ENCODE measurements around the gene F3.

The F3 gene

DNA sequence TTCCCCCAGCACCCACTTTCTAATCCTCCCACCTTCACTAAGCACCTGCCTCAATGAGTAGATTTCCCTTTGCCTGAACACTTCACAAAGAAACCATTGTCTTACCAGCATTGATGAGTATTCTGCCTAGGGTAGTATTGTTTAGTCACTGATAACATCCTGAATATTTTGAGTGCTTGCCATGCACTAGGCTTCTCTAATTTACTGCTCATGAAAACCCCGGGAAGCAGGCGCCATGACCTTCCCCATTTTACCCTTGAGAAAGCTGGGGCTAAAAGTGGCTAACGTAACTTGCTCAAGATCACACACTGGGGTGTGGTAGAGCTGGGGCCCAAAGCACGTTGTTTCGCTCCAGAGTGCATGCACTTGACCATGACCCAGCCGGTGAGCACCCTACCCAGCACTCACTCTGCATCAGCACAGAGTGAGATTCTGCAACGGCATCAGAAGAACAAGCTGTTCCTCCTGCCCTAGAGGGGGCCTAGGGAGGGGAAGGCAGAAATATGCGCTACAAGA is 10.6 kb upstream of the F3 start:
- no peak for DNase-seq (ENCODE audit: low read depth, low spot score)

DNA sequence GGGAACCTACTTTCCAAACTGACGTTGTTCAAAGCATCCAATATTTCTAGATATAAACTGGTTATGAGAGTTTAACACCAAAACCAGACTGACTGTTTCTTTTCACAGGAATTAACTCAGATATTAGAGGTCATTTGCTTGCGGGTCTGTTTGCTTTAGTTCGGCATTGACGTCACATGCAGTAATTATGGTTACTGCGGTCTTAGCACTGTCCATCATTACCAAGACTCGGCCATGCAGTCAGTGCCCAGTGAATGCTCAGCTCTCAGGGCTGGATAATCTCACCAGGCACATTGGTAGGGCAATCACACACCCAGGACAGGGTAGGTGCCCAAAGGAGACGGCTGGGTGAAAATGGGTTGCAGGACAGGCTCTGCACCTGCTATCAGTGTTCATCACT is 9.9 kb upstream of the F3 start:
- DNase-seq (ENCODE audit: low read depth, low spot score): no peak

DNA sequence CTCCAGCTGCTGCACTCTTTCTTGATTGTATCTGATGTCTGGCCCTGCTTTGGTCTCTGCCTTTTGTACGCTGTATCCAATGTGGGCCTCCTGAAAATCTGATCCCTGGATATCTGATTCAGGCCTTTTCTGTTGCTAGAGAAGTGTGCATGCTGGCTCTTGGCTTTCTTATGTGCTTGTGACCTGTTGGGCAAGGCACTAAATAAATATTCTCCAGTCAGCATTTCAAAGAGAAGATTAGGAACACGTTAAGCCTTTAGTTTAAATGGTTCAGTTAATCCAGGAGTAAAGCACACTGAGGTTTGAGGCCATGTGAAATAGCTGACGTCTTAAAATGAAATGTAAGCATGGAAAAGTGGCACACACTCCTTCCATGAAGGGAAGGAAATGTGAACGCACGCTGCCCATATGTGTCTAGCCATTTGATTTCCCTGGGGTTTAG is 9.3 kb upstream of the F3 start:
- no peak for DNase-seq (ENCODE audit: low read depth, low spot score)

DNA sequence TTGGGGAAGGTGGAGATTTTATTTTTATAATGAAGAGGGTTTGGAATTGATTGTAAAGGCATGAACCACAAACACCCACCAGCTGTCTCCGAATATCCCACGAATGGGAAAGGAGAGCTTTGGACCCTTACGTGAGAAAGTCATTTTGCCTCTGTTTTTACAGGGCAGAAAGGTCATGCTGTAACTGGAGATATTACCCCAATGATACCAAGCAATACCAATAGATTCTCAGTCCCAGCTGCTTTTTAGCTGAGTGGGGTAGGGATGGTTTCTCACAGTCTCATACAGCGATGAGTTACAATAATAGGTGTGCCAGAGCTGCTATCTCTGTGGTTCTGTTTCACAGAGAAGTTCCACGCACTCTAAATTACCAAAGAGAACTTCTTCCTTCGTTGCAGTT is 8.8 kb upstream of the F3 start:
- no peak for DNase-seq (ENCODE audit: low read depth, low spot score)

DNA sequence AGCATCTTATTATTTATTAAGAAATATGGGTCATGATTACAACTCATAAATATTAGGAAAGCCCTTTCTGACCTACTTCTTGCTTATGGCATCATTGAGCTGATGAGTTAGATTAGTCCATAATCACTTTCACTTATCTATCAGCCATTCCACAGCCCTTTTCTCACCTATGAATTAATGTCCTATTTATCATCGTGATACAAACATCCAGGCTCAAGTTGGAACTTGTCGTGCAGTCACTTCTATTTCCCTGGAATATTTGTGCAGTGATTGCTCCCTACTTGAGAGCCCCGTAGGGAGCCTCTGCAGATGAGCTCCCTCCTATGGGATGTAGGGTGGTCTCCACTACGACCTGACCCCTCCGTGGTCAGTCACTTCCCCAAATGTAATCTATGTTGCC is 8.1 kb upstream of the F3 start:
- no peak for DNase-seq (ENCODE audit: low read depth, low spot score)

DNA sequence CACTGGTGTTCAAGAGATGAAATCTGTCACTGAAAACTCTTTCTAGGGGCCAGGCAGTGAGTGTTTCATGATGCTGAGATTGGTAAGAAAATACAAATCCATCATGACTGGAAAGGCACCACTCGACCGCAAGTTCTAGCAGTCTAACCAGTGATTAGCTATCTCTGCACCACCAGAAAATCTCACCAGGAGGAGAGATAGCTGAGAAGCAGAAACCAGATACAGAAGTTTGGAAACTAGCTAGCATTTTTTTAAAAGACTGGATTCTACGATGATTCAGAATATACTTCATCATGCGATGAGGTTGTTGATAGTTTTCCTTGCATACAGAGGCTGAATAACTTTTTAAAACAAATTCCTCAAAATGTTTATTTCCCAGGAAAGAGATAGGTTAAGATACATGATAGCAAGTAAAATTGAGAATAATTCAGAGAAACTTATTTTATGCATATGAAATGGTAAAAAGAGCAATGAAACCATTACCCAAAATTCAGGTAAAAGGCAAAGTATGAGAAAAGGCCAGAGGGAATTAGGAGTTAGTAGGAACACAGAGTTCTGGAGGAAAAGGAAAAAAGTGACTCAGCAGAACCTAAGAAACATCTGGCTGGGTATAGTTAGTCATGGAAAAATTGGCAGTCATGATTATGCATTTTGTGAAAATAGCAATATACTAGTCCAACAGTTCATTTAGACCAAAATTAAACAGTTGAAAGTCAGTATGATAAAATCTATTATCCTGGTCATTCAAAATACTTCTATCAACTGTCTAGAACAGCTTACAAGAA is 3.3 kb upstream of the F3 start:
- DNase-seq (ENCODE audit: low read depth, low spot score): no peak

DNA sequence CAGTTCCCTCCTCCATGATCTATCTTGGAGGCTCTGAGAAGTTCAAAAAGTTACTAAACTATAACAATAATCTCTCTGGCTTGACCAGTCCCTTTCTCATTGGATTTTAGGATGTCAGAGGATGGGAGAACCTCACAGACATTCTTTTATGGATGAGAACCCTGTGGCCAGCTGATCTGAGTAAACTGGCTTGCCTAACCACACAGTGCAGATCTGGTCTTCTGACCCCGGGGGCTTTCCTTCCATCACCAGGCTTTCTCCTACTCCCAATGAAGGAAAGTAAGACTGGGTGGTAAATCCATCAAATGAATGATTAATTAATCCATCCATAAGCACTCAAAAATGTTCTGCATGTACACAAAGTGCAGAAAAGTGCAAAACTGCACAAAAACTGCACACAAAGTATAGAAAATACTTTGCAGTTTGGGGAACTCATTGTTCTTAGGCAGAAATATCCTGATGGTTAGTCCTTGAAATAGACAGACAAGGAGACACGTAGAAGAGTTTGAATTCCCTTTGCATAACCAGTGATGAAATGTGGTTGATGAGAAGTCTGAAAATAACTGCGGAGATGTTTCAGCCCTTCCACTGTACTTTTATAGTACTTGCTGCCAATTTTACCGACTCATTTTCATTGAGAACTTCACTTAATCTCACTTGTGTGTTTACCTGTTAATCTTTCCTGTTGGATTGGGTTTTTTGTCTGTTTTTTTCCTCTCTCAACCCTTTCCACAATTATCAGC is 2.5 kb upstream of the F3 start:
- DNase-seq (ENCODE audit: low read depth, low spot score): no peak

DNA sequence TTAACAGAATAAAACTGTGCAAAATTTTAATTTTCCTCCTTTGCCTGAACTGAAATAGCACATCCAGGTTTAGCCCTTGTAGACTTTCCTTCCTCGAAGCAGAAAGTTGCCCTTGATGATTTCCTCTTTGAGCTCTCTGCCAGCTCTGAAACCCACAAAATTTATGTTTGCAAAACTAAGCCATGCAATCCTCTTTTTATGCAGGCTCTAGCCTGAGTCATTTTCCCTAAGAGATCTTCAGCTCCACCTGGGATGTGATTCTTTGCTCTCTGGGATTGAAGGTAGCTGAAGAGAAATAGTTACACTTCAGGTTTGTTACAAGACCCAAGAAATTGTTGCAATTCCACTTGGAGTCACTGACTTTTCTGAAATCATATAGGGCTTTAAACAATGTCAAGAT is 1.4 kb upstream of the F3 start:
- DNase-seq (ENCODE audit: low read depth, low spot score): no peak

DNA sequence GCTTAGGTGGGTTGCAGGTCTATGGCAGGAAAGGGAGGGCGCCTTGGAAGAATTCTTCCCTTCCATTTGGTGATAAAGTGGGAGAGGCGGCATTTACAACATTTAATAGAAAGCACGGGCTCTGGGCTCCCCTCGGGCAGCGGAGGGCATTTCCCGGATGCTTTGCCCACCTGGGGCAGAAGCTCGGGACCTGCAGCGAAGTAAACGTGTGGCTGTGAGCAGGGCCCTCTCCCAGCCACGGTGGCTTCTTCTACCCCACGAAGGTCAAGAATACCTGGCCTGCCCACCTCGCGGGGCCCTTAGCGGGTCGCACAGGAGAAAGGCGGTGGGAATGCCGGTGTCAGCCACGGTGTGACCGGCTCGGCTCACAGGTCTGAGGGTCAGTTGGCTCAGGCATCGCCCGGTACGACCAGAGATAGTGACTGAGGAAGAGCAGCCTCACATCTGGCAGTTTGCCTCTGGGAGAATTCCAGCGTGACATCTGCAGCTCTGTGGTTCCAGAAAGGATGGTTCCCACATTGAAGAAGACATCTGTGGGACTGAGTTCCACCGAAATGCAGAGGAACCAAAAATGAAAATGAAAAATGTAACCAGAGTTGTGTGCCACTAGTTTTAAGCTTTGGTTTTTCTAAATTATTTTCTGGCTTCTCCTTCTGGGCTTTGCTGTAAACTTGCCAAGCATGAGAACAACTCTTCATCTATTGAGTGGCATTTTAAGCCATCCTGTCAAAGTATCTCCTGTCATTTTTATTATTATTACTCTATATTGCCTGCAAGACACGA is 720 bp upstream of the F3 start:
- no peak for DNase-seq (ENCODE audit: low read depth, low spot score)

DNA sequence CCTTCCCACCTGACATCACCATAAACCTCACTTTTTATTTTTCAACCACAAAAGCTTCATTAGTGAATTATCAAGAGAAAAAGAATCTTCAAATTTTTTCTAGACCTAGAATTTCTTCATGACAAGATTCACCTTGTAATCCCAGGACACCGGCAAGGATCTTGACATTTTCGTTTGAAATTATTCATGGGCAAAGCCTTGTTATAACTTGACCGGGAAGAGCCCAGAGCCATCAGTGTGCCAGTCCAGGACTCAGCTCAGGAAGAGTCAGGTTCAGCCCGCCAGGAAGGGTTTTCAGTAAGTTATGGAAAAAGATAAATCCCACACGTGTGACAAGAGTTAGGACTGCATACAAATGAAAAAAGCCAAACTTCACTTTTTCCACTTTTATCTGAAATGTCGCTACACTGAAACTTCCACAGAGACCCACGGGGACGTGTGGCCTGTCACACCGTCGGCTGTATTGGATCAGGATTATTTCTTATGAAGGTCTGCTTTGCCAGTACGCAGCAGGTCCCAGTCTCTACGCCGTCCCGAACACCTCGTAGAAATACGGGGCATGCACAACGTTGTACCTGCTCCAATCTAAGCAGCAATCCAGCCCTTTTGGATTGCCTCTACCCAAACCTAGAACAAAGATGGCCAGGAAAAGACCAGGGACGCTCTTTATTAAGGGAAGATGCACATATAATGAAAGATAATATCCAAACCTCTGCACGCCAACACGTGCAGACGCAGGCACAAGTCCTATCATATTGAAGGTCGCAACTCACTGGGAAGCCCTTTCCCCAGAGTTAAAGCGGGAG is 916 bp downstream of the F3 start:
- DNase-seq (ENCODE audit: low read depth, low spot score): no peak

DNA sequence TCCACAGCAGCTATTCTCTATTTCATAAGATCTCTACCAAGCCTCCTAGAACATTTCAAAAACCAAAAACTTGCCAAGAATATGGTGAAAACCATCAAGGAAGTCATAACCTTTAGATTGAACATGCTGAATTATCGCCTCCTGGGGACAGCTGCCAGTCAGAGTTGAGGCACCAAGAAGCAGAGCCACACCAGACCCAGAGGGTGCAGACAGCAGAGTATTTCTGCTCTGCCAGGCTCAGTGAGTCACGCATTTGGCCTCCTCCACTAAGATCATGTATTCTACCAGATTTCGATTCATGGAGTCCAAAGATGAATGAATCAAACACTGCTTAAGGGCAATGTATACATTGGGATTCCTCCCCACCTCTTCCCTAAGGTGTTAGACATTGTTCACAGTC is 2.1 kb downstream of the F3 start:
- no peak for DNase-seq (ENCODE audit: low read depth, low spot score)

DNA sequence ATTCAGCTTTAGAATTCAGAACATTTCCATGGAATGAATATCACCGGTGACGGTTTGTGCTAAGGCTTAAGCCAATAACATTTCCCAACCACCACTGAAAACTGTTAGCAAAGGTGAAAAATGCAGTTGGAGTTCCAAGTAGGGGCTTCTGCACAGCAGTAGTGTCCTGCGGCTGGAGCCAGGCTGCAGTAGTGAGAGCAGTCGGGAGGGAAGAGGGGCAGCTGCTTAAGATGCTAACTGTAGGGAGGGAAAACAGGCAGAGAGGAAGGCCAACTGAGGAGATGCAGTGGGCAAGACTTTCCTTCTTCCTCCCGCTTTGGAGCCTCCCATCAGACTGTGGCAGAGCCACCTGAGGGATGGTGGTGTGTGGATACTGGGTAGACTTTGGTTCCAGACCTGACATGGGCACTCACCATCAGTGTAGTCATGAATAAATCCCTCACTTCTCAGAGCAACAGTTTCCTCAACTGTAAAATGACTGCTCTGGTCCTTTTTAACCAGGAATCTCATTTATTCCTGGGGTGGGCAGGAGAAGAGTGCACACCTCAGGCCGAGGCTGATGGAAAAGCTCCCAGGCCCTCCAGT is 3.2 kb downstream of the F3 start:
- no peak for DNase-seq (ENCODE audit: low read depth, low spot score)

DNA sequence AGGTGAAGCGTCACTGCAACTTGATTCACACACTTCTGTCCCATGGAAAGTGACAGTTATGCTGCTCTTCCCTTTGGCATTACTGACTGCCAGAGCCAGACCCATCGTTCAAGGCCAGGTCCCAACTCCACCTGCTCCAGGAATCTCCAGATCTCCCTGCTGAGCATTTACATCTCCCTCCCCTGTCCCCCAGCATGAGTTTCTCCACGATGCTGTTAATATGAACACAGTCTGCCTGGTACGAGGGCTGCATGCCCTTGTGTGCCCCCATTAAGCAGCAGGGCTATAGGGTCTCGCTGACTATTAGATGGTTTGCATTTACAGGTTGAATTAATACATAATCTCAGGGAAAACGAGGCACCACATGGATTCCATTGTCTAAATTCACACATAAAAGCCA is 4.3 kb downstream of the F3 start:
- no peak for DNase-seq (ENCODE audit: low read depth, low spot score)

DNA sequence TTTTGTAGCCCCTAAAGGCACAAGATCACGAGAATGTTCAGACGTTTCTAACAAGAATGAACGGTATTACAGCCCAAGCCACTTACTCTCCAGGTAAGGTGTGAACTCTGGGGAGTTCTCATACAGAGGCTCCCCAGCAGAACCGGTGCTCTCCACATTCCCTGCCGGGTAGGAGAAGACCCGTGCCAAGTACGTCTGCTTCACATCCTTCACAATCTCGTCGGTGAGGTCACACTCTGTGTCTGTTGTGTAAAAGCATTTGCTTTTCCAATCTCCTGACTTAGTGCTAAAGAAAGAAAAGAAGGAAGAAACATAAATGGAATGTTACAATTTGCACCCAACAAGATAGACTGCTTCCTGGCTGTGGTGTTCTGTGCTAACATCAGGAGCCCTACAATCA is 5.7 kb downstream of the F3 start:
- DNase-seq (ENCODE audit: low read depth, low spot score): no peak

DNA sequence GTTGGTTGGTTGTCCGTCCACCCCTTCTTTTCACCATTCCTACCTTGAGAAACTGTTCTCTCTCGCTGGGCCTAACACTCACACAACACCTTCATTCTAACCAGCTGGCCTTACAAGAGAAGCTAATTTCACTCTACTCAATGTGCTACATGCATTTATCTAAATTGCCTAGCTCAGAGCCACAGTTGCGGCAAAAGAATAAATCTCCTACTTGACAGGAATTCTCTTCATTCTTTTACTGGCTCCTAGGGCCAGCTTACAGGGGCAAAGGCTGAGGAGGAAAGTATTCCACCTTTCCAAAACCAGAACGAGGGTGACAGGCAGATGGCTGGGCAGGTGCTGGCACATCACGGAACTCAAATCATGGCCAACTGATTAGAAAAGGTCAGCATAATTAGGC is 6.5 kb downstream of the F3 start:
- DNase-seq (ENCODE audit: low read depth, low spot score): no peak

DNA sequence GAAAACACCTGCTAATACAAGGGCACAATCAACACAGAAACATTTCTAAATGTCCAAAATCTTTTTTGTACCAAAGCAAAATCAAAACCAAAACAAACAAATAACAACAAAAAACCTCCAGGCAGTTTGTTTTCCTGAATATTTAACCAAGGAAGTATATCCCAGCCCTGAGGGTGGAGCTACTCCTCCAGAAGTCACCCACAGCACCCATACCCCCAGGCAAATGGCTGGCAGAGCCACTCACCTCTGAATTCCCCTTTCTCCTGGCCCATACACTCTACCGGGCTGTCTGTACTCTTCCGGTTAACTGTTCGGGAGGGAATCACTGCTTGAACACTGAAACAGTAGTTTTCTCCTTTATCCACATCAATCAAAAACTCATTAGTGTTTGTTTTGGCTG is 9.5 kb downstream of the F3 start:
- DNase-seq (ENCODE audit: low read depth, low spot score): no peak

DNA sequence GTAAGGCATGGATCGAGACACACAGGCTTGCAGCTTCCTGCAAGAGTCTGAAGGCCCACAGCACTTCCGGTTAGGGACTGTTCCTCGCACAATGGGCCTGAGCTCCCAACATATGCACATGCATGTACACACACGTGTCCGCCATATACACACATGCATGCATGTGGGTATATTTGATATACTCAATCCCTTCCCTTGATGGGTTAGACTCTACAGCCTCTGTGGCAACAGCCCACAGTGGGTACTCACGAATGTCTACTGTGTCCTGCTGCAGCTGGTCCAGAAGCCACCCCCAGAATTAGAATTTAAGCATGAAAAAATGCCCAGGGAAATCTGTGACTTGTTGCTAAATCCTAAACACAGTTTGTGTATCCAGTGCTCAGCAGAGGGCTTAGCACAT is 9.9 kb downstream of the F3 start:
- DNase-seq (ENCODE audit: low read depth, low spot score): no peak

DNA sequence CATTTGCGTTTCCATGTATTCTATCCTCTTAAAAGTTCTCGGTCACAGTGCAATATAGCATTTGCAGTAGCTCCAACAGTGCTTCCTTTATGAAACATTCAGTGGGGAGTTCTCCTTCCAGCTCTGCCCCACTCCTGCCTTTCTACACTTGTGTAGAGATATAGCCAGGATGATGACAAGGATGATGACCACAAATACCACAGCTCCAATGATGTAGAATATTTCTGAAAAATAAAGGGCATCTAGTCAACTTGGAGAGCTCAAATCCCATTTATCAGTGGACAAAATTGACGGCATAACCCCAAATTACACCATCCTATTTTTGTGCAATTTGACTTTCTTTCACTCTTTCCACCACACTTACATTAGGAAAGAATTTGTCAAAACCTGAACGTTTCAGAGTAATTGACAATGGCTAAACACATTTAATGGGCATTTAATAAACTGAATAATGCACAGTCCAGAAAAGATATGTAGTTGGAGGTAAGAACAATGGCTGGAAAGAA is 11.1 kb downstream of the F3 start:
- no peak for DNase-seq (ENCODE audit: low read depth, low spot score)

DNA sequence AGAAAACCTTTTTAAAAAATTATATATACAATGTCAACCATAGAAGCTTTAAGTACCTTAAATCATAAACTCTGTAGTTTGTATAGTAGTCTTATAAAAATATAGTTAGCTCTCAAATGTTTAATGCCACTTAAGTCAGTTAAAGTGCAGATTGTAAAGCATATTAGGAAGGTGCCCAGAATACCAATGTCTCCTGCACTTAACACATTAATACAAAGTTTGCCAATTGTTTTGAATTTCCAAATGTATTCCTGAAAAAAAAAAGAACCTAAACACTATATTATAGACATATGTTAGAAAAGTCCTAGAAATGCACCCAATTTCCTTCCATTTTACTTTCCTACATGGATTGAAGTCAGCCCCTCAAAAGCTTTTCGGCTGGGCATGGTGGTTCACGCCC is 12.1 kb downstream of the F3 start:
- no peak for DNase-seq (ENCODE audit: low read depth, low spot score)

DNA sequence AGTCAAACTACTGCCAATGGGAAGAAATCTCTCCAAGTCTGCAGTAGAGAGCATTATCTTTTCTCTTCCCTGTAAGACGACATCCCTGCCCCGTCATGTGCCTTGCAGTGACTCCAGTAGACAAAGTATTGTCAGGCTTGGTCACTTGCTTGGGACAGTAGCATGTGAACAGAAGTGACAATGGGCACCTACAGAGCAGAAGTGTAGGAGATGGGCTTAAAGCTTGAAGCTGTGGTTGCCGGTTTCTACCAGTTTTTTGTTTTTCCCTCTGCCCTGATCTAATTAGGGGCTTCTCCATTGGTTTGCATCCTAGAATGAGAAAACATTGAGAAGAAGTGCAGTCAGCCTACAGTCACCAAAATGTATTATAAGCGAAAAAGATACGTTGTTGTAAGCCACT is 12.7 kb downstream of the F3 start:
- no peak for DNase-seq (ENCODE audit: low read depth, low spot score)

DNA sequence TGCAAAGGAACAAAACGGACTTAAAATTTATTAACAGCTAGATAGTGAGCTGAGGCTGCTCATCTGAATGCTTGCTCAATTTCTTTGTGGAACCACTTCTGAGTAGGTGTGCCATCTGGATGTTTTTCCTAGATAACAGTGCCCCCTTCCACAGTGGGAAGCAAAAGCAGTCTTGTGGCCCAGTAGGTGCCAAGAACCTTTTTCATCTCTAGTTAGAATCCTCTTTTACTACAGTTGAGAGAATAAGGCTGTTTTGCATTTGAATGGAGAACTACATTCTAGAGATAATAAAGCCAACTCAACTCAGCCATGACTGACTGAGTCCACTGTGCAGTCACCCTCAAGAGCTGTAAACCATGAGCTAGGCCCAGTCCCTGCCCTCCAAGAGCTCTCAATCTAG is 13.3 kb downstream of the F3 start:
- no peak for DNase-seq (ENCODE audit: low read depth, low spot score)
